CD4-positive, alpha-beta T cell treated with Interleukin-4 for 4 hours (primary cell): ENCODE measurements around the gene HMCES.
"Not testable (repeated sequence)": the region's sequence is repeated elsewhere in the genome, so short reads cannot be mapped to it uniquely, and the experiment has no call there.

Experiments
- DNase-seq: peaks from one replicate; pipeline ENCODE4 v3.0.0-alpha.2; 2020

HMCES gene

DNA sequence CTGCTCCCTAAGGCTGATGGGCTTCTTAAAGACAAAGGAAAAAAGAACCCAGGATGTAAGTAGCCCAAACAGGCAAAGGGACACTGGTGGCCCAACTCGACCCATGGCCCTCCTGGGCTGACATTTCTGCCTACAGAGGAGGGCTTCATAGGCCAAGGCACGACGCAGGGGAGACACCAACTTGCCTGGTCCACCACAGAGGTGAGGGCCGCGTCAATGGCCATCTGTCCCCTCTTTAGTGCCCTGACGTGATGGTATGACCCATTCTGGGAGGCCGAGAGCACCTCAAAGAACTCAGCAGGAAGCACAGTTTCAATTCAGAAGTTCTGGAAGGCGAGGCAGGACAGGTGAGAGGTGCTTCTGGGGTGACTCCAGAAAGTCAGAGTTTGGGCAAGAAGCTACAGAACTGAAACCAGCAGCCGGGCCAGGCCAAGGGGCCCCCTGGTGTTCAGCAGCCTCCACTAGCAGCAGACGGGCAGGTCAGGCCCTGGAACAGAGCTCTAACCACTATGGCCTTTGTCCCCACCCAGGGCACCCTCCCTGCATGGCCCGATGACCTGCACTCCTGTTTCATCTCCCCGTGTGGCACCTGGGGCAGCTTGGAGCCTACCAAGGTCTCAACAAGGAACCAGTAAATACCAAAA, 45.1 kb downstream of the HMCES start:
- DNase-seq = no peak

DNA sequence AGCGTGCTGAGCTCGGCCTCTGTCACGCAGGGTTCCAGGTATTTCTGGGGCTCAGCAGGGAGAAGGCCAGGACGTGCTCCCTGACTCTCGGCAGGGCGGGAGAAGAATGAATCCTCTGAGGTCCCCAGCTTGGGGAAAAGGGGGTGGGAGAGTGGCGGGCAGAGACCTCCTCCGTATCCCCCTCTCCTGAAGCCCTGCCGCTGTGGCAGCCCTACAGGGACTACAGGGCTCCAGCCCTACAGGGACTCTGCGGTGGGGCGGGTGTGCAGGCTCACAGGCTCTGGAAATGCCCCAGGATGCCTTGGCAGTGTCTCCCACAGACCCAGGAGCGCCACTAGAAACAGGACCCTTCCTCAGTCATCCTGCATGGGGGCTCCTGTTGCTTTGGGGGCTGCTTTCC, 46.2 kb downstream of the HMCES start:
- DNase-seq = no peak

DNA sequence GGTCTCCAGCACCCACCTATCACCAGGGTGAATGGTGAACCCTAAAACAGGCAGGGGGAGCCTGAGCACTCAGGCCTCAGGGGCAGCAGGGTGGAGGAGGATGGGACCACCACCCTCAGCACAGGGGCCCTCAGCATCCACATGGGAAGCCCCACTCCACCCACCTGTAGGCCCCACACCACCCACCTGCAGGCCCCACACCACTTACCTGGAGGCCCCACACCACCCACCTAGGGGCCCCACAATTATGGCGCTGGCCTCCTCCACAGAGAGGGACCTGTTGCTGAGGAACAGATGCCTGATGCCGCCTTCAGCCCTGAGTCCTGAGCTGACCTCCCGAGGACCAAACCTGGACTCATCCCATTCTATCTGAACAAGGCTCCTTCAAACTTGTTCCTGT, 46.7 kb downstream of the HMCES start:
- DNase-seq = no peak

DNA sequence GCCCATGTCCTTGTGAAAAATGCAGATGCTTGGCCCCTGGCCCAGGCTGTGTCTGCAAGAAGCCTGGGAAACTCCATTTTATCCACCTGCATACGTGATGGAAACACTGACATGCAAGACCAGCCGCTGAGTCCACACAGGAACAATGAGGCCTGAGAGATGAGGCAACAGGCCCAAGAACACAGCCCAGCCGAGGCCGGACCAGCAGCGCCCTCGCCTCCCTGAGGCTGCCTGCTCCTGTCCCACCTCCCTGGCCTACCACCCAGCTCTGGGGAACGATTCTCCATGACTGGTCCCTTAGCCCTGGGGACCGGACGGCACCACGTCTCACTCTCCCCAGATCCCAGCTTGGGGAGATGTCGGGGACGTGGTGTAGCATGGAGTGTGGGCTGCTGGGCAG, 47.5 kb downstream of the HMCES start:
- DNase-seq = no peak

DNA sequence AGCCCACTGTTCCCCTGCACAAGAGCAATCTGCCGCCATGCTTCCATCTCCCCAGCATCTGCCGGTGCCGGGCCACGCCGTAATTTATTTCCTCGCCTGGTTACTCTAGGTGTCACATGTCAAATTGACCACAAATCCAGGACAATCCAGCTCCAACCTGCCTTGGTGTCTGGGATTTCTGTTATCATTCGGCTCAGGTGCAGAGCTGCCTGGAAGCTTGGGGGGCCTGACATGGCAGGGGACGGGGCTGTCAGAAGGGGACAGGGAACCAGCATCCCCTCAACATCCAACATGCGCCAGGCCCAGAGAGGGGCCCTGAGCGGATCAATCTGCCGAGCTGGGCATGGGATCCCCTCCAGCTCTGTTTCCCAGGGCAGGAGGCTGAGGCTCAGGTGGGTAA, 47.9 kb downstream of the HMCES start:
- no peak for DNase-seq

DNA sequence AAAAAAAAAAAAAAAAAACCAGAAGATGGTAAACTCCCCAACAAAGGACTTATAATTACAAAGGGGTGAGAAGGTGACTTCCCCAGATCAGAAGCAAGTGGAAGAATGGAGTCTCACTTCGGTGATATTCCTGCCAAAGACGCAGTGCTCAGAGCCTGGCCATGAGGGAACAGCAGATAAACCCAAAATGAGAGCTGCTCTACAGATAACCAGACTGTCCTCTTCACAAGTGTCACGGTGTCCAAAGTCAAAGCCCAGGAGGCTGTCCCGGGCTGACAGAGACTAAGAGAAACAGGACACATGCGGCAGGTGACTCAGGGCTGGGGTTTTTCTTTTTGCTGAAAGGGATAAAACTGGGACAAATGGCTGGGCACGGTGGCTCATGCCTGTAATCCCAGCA, 48.8 kb downstream of the HMCES start:
- no peak for DNase-seq

DNA sequence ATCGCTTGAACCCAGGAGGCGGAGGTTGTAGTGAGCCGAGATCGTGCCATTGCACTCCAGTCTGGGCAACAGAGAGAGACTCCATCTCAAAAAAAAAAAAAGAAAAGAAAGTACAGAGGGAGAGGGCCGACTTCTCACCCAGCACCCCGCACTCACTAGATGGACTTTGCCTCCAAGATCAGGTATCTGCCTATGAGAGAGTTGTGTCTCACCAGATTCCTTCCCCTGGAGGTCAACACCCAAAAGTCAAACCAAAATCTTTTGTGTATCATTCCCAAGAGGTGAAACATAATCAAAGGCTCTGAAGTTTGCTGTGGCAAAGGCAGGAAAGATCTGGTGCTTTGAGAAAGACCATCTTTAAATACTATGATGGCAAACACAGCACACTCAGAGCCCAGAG, 51.2 kb downstream of the HMCES start:
- no peak for DNase-seq

DNA sequence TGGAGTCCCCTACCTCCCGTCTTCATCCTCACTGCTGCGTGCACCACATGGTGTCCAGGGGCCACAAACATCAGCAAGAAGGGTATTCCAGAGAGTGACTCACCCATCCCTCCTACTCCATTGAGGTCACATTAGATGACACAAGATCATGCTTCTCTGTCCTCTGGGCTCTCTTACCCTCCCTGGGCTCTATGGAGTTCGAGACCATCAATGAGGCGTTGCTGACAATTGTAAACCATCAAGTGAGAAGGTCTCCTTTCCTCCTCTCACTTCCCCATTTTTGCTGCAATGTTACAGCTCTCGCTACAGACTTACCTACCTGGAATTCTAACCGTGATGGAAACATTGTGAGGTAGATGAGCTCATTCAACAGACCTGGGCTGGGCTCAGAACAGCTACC, 51.7 kb downstream of the HMCES start:
- no peak for DNase-seq

DNA sequence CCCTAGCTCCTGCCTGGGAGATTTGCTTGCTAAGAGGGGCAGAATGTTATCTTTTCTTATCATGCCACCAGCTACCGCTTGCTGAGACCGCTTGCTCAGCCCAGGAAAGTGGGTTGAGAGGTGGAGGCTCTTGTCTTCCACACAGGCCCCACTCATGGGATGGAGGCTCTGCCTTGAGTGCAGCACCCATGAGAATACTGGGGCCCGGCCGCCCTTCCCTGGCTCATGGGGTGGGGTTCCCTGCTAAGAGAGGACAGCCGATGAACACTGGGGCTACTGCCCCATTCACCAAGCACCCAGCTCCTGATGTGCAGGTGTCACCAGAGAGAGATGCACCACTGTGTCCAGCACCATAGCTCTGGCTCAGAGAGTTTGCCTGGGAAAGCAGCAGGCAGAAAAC, 55.2 kb downstream of the HMCES start:
- no peak for DNase-seq

DNA sequence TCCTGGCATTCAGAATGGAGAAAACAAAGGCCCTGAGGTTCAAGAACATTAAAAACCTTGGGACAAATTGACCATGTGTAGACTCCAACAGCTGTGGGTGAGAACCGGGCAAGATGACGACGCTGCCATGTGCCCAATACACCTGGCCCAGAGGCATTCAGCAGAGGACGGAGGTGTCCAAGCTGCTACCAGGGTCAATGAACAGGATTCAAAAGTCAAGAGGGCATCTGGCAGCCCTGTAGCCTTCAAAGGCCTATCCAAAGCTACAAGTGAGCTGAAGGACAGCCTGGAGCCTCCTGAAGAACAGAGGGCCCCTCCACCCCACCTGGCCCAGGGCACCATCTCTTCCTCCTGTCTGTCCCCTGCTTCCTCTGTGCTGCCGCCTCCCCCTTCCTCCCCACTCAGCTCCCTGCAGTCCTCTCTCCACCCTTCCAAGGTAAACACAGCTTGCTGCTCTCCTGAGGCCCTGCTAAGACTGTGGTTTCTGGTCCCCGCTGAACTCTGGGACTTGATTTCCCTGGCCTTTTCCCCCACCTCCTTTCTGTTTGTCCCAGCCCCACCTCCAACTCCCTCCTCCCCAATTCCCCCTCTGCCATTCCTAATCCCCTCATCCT, 57.5 kb downstream of the HMCES start:
- DNase-seq = no peak

DNA sequence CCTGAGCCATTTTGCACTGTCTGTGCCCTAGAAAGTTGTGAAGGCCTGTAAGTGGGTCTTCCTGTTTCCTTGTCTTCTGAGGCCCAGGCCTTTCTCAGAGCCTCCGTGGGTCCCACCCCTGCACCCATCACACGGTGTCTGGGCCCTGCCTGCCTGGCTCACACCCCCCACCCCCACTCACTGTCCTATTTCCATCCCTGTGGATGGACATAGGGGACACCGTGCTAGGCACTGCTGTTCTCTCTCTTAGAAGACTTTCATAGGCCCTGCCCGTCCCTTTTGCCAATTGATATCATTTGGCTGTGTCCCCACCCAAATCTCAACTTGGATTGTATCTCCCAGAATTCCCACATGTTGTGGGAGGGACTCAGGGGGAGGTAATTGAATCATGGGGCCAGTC, 59.0 kb downstream of the HMCES start:
- DNase-seq = not testable (repeated sequence)

DNA sequence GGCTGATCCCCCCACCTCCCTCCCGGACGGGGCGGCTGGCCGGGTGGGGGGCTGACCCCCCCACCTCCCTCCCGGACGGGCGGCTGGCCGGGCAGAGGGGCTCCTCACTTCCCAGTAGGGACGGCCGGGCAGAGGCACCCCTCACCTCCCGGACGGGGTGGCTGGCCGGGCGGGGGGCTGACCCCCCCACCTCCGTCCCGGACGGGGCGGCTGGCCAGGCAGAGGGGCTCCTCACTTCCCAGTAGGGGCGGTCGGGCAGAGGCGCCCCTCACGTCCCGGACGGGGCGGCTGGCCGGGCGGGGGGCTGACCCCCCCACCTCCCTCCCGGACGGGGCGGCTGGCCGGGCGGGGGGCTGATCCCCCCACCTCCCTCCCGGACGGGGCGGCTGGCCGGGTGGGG, 60.5 kb downstream of the HMCES start:
- DNase-seq = not testable (repeated sequence)

DNA sequence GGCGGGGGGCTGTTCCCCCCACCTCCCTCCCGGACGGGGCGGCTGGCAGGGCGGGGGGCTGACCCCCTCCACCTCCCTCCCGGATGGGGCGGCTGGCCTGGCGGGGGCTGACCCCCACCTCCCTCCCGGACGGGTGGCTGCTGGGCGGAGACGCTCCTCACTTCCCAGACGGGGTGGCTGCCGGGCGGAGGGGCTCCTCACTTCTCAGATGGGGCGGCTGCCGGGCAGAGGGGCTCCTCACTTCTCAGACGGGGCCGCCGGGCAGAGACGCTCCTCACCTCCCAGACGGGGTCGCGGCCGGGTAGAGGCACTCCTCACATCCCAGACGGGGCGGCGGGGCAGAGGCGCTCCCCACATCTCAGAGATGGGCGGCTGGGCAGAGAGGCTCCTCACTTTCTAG, 61.2 kb downstream of the HMCES start:
- DNase-seq = not testable (repeated sequence)

DNA sequence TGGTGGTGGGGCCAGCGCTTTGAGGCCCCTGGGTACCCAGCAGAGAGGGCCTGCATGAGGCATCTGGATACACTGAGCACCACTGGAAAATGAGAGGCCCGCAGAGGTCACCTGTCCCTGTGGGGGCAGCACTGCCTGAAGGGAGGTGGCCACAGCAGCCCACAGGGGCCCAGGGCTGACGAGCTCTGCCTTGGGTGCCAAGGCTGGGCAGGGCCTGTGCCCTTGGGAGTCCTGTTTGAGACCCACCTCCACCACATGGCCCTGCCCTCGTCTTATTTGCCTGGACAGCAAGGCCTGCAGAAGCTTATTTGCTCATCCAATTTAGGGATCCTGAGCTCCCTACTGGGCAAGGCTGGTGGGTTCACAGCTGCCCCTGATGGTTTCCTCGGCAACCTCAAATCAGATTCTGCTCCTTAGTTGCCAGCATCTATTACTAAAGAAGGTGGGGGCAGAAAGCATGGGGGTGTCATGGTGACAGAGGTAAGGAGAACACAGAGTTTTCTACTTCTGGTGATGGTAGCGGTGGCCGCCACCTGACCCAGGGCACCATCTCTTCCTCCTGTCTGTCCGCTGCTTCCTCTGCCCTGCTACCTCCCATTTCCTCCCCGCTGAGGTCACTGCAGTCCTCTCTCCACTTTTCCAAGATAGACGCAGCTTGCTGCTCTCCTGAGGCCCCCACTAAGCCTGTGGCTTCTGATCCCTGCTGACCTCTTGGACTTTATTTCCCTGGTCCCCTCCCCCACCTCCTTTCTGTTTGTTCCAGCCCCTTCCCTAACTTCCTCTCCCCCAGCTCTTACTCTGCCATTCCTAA, 62.9 kb downstream of the HMCES start:
- no peak for DNase-seq

DNA sequence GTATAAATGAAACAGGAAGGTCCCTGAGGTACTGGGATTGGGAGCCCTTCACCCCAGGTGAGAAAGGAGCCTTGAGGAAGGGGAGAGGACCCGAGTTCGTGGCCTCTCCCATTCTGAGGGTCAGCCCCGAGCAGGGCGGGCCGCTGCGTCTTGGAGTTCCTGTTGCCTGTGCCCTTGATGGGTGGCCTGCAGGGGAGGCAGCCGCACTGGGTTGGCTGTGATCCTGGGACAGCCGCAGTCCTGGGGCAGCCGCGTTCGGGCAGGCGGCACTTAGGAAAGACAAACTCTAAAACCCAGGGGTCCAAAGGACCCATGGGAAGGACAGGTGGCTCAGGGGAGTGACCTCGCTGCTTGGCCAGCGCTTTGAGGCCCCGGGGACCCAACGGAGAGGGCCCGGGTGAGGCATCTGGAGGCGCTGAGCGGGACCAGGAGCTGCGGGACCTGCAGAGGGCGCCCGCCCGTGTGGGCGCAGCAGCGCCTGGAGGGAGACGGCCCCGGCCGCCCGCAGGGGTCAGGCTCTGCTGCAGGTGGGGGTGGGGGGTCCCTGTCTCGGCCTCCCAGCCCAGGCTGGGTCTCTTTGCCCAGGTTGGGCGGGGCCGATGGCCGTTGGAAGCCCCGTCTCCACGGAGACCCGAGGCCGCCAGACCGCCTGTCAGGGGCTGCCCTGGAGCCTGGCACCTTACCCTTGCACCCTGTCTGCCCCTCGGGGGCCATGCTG, 65.1 kb downstream of the HMCES start:
- no peak for DNase-seq

DNA sequence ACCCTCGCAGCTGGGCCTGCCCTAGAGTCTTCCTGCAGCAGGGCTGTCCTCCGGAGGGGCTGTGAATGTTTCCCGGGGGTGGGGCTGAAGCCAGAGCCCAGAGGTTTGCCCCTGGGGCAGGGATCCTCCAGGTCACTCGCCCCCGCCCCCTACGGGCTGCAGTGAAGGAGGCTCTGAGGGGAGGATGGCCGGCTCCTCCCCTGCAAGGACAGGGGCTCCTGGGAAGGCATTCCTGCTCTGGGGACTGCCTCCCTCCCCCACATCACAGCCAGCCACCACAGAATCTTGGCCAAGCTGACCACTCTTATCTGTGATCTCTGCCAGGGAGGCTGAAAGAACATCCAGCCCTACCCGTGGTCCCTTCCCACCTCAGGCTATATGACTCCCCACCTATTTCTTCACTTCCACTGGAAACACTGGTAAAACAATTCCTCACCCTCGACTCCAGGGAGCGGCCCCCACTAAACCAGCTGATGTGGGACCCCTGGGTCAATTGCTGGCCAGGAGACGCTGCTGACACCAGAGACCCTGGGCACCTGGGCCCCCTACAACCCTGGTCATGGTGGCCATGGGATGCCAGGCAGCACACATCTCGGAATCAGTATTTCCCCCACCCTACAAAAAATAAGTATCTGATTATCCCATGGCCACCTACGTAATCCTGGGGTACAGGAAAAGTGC, 66.0 kb downstream of the HMCES start:
- DNase-seq = no peak

DNA sequence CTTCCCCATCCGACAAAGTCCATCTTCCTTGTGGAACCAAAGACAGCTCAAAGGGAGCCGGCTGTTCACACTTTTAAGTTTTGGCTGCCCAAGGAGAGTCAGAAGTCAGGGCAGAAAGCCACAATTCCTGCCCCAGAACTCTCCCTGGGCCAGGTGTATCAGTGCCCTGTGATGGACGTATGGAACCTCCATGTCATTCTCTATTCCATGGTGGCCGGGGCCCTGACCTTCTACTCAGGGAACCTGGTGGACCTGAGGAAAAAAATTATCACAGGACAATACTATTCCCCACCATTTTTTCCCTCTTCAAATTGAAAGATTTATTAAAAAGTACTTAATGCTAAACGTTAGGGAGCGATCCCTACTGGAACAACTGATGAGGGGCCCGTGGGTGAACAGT, 66.6 kb downstream of the HMCES start:
- DNase-seq = no peak

DNA sequence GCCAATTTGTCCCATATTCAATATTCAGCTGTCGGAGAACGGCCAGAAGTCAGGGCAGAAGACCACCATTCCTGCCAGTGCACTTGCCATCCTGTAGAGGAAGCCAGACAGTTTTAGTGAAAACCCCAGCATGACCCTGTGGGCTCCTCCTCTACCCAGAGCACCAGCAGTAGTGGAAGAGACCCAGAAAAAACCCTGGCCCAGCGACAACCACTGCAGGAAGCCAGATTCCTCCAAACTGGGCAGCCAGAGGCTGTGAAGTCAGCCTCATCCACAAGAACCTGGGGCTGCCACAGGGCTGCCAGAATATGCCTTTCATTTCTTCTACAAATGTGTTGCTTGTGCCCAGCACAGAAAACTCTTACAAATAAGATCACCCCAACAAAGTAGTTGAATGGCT, 67.3 kb downstream of the HMCES start:
- DNase-seq = no peak

DNA sequence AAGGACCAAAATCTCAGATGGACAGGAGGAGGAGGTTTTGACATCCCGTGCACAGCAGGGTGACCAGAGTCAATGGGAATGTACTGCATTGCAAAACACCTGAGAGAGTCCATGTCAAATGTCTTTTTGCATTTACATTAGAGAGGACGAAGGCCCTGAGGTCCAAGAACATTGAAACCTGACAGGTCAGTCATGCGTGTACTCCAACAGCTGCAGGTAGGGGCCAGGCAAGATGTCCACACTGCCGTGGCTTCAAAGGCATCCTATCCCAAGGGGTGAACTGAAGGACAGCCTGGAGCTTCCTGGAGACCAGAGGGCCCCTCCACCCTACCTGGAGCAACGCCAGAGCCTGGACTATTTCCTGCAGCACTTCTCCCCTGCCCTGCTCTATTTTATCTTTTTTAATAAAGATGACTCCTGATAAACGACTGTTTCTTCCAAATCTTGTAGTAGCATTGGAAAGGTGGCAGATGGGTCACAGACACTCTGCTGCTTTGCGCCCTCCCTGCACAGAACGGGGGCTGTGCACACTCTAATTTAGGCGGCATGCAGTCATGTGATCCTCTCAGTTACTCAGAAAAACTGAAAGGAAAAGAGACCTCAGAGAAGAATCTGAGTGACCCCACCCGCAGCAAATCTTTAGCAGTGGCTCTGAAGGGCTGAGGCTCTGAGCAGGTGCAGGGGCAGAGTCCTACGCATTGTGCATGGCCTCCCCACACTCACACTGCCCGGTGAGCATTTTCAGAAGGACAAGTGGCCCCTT, 68.2 kb downstream of the HMCES start:
- no peak for DNase-seq

DNA sequence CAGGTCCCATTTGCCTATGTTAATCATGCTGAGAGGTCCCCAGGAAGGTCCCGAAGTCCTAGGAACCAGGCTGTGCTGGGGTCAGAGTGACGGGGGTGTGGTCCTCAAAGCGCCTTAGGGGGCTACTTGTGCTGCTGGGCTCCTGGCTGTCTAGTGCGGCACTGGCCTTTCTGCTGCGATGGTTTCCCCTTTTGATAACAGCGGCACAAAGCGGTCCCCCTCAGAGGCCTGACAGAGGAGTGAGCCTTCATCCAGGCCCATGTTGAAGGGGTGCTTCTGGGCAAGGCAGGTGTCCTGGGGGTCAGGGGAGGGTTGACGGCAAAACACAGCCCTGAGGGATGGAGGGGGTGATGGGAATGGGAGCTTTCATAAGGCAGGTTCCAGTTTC, 68.8 kb downstream of the HMCES start:
- DNase-seq = no peak

DNA sequence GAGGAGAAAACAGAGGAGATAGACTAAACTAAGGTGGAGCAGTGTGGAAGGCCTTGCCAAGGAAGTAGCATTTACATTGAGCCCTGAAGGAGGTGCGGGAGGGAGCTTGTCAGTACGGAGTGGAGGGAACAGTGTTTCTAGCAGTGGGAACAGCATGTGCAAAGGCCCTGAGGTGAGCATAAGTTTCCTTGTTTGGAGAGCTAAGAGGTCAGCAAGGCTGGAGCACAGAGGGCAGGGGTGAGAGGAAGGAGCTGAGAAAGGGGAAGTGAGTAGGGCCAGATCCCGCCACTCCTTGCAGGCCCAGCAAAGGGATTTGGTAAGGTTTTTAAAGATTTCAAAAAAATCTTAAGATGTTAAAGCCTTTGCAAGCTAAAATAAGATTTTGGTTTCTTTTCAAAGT, 70.1 kb downstream of the HMCES start:
- no peak for DNase-seq

DNA sequence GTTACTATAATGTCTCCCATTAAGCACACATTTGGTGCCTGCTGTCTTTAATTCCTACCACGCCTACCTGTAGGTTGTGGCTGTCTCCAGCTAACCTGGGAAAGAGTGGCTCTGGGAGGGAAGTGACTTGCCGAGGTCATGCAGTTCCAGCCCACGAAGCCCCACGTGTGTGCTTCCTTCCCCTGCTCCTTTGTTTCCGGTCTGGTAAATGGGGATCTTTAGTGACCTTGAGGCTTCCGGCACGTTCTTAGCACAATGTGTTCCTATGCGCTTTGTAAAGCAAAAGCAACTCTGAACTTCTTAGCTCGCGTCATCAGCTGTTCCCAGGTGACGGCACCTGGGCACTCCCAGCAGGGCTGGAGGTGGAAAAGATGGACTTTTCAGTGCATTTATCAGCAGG, 70.5 kb downstream of the HMCES start:
- DNase-seq = not testable (repeated sequence)
